IPS-NIHi11 (cell line): ENCODE results near the gene MFRP.

Source experiments
- DNase-seq: peaks from one replicate; pipeline ENCODE4 v3.0.0; 2012; ENCODE audit warnings: mixed read lengths, low spot score

The MFRP gene

DNA sequence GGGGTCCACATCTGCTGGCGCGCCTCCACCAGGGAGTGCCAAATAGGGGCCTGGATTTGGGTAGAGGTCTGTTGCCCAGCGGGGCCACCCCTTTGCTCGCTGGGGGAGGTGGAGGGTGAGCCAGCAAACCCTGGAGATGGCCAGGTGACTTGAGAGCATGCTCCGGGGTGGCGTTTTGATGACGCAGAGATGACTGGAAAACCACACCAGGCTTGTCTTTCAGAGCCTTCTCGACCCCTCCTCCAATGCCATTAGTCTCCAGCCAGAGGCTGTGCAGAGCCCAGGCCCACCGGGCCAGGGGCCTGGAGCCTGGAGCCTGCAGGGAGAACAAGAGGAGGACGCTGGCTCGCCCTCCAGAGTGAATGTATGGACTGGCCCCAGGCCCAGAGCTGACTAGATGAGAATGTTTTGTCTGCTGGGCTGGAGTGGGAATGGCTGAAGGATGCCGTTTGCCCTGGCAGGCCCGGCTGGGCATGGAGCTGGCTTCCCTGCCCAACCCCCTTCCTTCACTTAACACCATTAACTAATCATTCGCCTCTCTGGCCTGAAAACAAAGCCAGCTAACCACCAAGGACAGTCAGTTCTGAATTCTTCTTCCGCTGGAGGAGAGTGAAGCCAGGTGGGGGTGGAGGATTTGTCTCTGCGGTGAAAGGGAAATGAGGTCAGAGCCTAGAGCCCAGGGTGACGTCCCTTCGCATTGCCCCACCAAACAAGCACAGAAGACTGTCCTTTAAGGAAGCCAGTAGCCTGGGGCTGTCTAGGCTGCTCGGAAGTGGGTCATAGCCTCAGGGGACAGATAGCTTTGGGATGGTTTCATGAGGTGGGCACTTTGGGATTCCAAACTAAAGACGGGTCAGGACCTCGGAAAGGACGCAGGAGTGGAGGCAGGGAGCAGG is 28.0 kb downstream of the MFRP start:
- peak; percentile 50 for DNase-seq

DNA sequence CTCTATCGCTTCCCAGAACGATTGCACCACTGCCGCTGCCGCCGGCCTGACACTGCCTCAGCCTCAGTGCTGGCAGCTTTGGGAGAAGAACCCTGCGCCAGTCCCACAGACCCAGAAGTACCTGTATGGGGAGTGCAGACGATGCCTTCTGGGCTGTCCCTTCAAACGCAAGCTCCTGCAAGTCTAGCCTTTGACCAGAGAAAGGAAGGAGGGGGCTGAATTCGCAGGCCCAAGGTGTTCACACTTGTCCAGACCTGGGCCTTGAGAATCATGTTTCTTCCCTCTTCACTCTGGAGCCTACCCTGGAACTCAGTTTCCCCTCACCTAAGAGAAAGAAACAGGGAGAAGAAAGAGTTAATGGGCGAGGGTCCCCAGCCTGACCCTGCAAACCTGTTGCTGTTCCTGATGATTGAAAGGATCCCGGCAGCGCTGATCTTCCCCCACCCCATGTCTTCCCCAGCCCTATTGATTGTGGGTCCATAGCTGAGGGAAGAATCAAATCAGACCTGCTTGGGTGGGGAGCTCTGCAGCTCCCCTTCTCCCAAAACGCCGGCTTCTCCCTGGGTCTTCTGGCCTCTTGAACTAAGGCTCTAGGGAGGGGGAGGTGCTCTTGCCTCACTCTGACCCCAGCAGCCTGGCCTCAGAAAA is 28.8 kb downstream of the MFRP start:
- no peak for DNase-seq

DNA sequence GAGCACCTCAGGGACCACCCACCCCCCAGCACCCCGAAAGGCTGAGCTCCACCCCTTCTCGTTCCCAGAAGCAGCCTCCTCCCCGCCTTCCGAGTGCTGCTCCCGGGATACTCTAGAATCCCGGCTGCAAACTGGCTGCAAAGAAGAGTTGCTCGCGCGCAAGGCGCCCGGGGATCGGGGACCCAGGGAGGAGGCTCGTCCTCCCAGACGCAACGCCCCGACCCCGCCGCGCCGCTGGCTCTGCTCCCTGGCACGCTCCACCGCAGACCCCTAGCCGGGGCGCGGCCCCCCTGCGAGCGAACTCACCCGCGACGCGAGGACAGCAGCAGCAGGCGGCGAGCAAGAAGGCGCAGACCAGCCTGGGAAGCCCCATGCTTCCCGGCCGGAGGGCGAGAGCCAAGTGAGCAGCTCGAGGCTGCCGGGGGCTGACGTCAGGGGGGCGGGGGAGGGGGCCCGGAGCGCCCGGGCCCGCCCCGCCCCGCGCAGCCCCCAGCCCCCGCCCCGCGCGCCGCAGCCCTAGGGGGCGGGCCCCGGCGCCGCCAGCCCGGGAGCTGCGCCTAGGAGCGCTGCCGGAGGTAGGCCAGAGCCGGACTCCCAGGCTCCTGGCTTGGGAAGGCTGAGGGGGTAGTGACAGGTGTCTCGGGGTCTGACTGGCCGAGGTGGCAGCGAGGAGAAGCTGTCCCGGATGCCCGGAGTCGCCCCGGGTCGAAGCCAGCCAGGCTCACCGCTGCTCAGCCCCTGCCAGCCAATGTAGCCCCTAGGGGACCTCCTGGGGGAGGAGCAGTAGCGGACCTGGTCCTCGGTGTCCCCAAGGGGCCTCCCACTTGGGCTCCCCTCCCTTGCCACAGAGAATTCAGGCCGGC is 29.5 kb downstream of the MFRP start, which contains the start of gene MCAM:
MCAM (minus strand) TSS at position 402 of the 863 bp plus-strand sequence; CDS start at position 373, 29 bp downstream.
- peak; percentile 83 for DNase-seq

DNA sequence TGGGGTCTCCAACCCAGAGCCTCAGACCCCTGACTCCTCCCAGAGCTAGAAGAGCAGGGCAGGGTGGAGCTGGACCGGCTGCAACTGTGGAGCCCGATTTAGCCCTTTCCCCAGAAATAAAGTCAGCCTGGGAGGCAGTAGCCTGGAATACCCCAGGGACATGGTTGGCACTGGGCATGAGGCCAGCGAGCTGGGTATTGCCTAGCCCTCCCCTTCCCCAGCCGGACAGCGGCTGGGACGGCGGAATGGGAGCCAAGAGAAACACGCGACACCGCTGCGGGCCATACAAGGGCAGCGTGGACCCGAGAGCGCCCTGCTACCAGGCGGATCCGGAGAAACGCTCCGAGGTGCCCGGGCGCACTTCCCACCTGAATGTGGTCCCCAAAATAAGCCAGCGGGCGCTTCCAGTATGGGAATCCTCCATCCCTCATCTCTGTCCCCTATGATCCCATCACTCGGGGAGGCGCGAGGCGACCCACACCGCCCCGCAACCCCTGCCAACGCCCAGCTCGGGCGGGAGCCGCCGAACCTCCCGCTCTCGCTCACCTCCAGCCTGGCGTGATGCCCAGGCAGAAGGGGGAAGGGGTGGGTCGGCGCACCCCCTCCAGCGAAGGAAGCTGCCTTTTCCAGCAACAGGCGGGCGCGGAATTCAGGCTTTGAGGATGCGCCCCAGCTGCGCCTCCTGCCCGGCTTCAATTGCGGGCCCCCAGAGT is 30.3 kb downstream of the MFRP start:
- no peak for DNase-seq

DNA sequence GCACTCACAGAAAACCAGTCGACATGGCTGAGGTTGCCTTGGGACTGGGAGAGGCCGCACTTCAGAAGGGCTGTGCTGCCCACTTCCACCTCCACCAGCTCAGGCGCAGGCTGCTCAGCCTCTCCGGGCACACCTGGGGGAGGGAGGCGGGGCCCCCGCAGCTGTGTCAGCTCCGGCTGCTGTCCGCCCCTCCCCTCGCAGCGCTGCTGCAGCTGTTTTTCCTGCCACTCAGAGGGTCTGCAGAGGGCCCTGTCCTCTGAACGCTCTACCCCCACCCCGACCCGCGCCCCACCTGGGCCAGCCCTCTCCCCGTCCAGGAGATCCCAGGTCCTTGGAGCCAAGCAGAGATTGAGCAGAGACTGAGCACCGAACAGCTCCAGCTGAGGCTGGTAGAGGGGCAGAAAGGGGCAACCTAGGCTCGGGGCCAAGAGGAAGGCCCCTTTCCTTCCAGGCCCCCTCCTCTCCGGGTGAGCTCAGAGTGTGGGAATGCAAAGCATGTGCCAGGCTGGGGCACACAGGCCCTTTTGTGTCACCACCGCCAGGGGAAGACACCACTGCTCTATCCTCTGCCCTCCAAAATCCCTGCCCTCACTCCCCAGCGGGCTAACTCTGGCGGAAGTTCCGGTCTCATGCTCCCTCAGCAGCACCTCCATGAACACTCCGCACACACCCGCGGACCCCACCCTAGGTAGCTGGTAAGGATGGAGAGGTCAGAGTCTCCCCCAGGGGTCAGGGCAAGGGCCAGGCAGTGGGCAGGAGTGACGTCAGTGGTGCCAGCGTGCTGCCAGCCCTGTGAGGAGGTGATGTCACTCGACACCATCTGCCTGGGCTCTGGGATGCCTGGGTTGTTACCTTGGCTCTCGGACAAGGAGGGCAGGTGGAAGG is 31.1 kb downstream of the MFRP start:
- peak; percentile 79 for DNase-seq

DNA sequence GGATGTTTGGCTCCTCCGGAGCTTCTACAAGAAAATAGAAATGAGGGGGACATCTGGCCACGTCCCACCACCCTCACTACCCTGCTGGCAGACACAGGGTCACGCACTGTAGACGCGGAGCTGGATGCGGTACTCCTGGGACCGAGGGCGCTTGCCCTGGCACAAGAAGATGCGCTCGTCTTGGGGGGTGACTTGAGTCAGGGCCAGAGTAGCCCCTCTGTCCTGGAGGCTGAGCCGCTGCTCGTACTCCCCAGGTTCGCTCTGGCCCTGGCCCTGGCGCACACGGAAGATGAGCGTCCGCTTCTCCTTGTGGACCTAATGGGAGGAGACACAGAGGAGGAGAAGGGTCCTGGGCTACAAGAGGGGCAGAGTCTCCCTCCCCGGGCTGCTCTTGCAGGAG is 31.8 kb downstream of the MFRP start:
- DNase-seq: no peak

DNA sequence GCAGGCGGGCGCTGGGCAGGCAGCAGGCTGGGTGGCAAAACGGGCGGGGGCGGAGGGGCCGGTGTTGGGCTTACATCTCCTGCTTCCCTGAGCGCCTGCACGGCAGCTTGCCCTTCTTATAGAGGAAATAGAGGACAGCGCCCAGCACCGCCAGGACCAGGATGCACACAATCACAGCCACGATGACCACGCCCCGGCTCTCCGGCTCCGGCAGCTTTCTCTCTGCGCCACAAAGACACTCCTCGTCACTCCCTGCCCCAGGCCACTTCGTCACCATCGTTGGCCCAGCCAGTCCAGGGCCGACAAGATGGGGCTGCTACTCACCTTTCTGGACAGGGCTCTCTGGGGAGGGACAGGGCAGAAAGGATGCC is 35.8 kb downstream of the MFRP start:
- DNase-seq: no peak

DNA sequence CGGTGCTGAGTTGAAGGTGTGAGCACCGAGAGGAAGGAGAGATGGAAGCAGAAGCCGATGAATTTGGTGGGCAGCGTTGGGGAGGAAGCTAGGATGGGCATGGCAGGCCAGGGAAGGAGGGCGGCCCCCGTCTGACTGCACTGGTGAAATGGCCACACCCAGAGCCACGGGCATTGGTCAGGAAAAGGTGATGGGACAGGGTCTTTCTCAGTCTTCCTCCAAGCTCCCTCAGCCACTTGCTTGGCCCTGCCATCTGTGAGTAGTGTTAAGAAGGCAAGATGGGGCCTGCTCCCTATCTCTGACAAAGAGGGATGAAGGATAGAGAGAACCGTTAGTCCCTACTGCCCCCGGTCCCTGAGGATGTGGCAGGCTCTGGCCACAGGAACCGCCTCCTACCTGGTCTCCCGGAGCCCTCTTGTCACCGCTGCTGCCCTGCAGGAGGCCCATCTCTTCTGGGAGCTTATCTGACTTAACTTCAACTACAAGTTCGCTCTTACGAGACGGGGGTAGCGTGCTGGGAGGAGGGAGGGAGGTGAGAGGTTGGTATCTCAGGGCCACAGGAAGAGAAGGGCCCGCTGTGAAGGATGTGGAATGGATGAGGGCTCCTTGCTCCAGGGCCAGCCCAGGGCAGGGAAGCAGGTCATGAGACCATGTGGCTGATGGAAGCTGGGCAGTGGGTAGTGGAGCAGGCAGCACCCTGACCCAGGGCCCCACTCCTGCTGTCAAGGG is 36.4 kb downstream of the MFRP start:
- DNase-seq: no peak

DNA sequence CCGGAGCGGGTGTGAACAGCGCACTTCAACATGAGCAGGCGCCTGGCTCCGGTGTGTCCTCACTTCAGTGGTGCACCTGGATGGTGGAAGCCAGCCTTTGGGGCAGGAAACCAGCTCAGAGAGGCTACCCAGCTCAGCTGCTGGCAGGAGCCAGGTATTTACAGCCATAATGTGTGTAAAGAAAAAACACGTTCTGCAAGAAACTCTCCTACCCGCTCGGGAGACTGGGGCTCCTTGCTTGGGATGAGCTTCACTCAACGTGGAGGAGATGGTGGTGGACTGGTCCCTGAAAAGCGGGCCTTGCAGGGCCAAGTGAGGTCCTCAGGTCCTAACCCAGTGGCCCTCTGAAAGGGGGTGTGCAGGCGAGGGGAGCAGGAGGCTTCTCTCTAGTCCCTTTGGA is 37.1 kb downstream of the MFRP start:
- DNase-seq: no peak

DNA sequence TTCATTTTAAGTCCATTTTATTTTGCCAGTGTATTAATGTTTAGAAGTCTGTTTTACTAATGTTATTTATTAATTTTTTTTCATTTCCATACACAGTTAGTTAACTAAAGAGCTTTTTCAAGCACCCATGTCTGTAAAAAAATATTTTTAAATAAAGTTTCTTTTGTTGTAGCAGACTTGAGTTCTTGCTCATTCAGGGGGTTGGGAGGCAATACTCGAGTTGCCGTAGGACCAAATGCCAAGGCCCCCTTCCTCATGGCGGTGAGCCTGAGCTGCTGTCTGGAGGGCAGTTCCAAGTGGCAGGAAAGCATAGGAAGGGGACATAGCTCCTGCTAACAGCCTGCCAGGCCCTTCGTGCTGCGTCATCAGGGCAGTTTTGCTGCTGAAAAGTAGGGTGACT is 38.5 kb downstream of the MFRP start:
- no peak for DNase-seq

DNA sequence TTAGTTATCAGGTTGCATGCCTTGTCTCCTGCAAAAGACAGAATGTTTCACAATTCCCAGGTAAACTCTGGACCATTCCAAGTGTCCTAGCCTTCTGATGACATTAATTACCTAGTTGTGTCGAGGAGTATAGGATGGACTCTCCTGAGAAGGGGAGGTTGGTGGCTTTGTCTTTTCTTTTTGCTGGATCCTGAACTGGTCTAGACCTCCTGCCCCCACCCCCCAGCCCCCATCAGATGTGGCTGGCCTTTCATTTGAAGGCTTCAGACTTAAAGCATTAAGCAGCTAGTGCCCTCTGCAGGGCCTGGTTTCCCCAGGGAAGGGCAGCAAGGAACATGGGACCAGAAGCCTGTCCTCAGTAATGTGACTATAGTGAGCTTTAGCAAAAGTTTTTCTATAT is 39.3 kb downstream of the MFRP start:
- DNase-seq: no peak

DNA sequence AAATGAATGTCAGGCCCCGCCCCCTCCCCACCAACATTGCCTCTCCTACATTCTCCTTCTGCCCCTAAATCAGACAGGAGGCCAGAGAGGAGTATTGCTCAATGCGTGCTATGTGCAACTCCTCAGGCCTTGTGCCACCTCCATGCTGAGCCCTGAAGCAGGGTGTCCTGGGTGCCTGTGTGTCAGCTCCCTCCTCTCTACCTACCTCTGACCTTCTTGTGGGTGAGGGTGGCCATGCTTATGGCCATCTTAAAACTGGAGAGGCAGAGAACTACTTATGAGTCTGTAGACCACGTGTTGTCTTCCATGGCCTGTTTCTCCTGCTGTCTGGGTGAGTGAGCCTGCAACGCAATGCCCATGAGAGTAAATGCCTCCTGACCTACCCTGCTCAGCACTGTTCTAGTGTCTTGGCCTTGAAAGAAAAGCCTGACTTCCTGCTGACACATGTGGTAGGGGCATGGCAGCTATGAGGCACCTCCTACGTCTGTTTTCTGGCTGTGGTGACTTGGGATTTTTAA is 40.1 kb downstream of the MFRP start:
- no peak for DNase-seq

DNA sequence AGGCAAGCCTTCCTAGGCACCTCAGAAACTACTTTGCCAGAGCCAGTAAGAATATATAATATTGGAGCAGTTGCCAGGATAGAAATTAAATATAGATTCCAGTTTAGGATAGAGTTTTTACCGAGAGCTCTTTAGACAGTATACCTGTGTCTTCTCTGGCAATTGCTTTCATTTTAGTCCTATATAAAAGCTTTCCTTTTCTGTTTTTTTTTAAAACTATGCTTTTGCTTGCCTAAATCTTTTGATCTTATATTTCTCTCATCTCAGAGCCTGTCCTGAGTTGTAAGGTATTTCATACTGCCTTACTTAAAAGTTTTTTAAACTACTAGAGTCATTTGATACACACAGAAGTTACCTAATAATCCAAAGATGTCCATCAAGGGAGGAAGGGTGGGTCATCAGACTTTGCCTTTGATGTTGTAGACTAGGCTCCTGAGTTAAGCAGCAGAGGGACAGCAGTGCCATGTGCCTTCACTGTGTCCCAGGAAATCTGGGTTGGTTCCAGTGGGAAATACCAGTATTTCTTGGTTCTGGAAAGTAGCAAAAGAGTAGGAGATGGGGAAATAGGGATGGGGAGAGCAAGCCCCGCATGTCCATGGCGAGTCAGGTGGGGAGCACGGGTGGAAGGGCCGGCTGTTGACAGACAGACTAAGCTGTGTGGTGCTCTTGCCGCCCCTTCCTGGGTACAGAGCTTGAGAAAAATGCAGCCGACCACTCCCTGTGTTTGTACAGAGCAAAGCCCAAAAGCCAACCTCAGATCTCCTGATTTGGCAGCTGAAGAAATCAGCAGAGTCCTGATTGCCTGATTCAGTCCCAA is 40.7 kb downstream of the MFRP start:
- no peak for DNase-seq

DNA sequence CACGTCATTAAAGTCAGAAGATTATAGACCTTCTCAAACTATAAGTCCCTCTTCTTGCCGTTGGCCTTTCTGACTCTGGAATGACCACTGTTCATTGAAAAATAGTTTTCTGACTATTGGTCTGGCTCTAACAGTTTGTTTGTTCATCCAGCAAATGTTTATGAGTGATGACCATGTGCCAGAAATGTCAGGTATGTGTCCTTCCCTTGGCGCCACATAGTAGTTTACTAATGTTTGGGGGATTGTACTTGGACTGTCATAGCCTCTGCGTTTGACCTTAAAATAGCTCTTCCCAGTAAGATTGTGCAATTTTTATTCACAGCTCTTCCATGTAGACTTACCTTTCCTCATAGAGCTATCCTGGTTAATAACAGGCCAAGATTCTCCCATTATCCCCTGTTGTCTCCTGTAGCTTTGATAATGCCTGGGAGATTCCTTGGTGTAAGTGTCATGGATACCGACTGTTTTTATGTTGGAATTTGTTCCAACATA is 43.2 kb downstream of the MFRP start:
- DNase-seq: no peak

DNA sequence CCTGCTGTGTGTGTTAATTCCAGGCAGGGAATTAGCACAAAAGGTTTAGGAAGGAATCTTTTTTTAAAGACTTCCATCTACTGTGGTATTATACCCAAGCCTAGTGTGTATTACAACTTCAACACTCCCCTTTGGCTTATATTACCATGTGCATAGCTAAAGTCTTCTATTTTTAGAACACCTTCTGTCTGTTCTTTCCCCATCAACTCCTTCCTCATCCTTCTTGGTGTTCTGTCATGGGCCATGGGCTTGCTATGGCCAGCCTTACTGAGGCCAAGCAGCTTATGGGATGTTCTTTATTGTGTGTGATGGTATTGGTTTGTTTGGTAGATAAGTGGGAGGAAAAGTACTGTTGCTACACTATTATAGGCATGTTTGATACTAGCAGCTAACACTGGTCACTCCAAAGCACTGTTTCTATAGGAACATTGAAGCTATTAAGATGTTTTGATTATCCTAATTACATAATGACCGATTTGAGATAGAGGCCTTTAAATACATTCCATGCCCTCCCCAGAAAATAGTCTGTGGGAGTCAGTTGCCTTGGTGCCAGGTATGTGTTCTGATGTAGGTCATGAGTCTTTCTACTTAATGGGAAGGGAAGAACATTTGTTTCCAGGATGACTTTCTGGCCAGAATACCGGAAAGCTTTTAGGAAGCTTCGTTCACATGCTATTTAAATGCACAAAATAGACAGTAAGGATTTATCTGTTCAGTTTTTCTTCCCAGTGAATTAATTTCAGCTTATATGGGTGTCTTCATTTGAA is 46.1 kb downstream of the MFRP start:
- no peak for DNase-seq

DNA sequence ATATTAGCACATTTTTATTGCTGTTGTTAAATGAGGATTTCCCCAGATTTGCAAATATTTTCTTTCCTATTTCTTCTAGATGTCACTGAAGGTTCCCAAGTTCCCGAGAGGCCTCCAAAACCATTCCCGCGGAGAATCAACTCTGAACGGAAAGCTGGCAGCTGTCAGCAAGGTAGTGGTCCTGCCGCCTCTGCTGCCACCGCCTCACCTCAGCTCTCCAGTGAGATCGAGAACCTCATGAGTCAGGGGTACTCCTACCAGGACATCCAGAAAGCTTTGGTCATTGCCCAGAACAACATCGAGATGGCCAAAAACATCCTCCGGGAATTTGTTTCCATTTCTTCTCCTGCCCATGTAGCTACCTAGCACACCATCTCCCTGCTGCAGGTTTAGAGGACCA is 47.1 kb downstream of the MFRP start:
- DNase-seq: no peak

DNA sequence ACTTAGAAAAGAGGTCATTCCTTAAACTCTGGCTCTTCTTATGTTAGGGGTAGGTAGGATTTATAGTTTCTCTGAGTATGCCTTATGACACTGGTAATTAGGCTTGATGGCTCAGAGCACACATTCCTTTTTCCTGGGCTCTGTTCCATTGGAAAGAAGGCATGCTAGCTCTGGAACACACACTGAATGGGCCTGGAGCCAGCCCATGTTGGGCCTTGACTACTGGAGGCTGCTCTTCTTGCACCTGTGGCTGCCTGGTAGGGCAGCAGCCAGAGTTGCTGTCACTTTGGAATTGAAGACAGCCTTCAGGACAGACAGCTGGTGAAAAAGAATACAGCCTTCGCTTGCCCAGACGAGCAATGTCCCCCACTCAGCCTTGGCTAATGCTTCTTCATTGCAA is 47.8 kb downstream of the MFRP start:
- no peak for DNase-seq

DNA sequence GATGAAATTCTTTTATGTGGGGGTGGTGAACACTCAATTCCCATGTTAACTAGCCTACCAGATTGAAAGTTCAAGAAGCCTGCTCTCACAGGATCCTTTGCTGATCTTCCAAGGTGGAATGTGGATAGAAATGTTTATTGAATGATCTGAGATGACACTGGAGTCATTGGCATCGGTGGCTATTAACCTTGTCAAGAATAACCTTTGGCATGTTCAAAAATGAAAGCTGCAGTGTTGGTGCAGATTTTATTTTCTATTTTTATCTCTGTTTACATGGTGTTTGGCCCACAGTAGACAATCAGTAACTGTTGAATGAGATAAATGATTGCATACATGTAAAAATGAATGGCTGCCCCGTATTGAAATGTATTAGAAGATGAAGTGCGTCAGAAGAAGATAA is 48.6 kb downstream of the MFRP start:
- DNase-seq: no peak
